MM.1S (cell line): ENCODE results near the gene MID1.

Source experiments
- DNase-seq: peaks from one replicate; pipeline ENCODE4 v3.0.0-alpha.2; 2015
- H2AFZ ChIP-seq: fragments of 300-600 bp; sonication (generic); 2 replicates; pipeline ENCODE4 v1.6.0; 2016; ENCODE audit warnings: antibody characterized with exemption, low read length
- H3F3A ChIP-seq: fragments of 300-600 bp; sonication (generic); 2 replicates; pipeline ENCODE4 v1.6.1; 2016; ENCODE audit warnings: mild to moderate bottlenecking, antibody characterized with exemption, low read length, moderate library complexity, mixed read lengths; ENCODE audit not compliant: insufficient read depth
- H3K27ac ChIP-seq: fragments of 300-600 bp; sonication (generic); 2 replicates; pipeline ENCODE4 v1.5.1; 2016; ENCODE audit warnings: mild to moderate bottlenecking, low read length
- H3K27me3 ChIP-seq: fragments of 300-600 bp; sonication (generic); replicated peaks from 2 replicates; pipeline ENCODE4 v1.6.0; 2016; ENCODE audit warnings: low read length; ENCODE audit not compliant: insufficient read depth
- H3K36me3 ChIP-seq: fragments of 300-600 bp; sonication (generic); replicated peaks from 2 replicates; pipeline ENCODE4 v1.6.1; 2016; ENCODE audit warnings: mild to moderate bottlenecking, low read length, mixed read lengths; ENCODE audit not compliant: insufficient read depth
- H3K4me1 ChIP-seq: fragments of 300-600 bp; sonication (generic); 2 replicates; pipeline ENCODE4 v1.6.1; 2016; ENCODE audit warnings: low read length, mixed read lengths
- H3K4me2 ChIP-seq: fragments of 300-600 bp; sonication (generic); 2 replicates; pipeline ENCODE4 v1.6.0; 2016; ENCODE audit warnings: low read depth, low read length
- H3K4me3 ChIP-seq: fragments of 300-600 bp; sonication (generic); 2 replicates; pipeline ENCODE4 v1.5.1; 2016; ENCODE audit warnings: low read length, mixed read lengths
- H3K79me2 ChIP-seq: fragments of 300-600 bp; sonication (generic); 2 replicates; pipeline ENCODE4 v1.6.1; 2016; ENCODE audit warnings: mixed run types, low read length, mixed read lengths
- H3K9ac ChIP-seq: fragments of 300-600 bp; sonication (generic); 2 replicates; pipeline ENCODE4 v1.6.1; 2016; ENCODE audit warnings: low read length, mixed read lengths
- H3K9me2 ChIP-seq: fragments of 300-600 bp; sonication (generic); replicated peaks from 2 replicates; pipeline ENCODE4 v1.6.1; 2016; ENCODE audit warnings: mild to moderate bottlenecking, low read length, mixed read lengths; ENCODE audit not compliant: insufficient read depth
- H3K9me3 ChIP-seq: fragments of 300-600 bp; sonication (generic); replicated peaks from 2 replicates; pipeline ENCODE4 v1.6.1; 2016; ENCODE audit warnings: mild to moderate bottlenecking, low read length, mixed read lengths; ENCODE audit not compliant: insufficient read depth
- H4K20me1 ChIP-seq: fragments of 300-600 bp; sonication (generic); 2 replicates; pipeline ENCODE4 v1.6.1; 2016; ENCODE audit warnings: mild to moderate bottlenecking, low read length, moderate library complexity, mixed read lengths; ENCODE audit not compliant: insufficient read depth
- EZH2 ChIP-seq: fragments of 300-600 bp; sonication (generic); optimal IDR thresholded peaks from 2 replicates; pipeline ENCODE3; 2017; ENCODE audit warnings: low read depth, mild to moderate bottlenecking, antibody characterized with exemption, low read length, mixed read lengths
- EZH2phosphoT487 ChIP-seq: fragments of 300-600 bp; sonication (generic); IDR thresholded peaks from 2 replicates; pipeline ENCODE4 v1.6.1; 2018; ENCODE audit warnings: antibody characterized with exemption, low read length
- TF ChIP-seq, protein P1 (sequence below): fragments of 300-600 bp; sonication (generic); IDR thresholded peaks from 2 replicates; pipeline ENCODE4 v1.5.1; 2016; ENCODE audit warnings: antibody characterized with exemption, low read length, mixed read lengths

The MID1 gene

DNA sequence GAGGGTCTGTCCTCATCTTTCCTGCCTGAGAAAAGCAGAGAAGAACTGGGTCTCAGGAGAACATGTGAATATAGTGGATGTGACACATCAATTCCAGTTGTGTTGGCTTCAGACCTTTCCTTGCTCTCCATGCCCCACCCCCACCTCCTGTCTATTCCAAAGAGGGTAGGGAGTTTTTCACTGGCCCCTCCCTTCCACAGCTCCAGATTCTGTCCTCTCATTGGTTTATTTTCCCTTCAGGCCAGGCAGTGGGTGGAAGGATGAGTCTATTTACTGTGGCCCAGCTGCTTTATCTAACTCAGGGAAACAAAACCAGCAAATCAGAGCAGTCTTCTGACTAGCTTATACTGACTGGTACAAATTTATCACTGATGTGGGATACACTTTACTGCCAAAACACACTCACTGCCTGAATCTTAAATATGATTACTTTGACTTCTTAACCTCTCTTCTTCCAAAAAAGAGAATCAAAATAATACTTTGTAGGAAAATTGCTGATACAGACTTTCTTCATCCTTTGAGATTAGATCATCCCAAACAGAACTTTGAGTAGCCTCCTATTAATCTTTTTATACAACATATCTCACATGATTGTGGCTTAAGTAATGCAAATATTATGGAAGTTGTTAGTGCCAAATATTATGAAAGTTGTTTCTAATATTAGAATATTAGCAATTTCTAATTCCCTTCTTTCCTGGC is 221.2 kb downstream of the MID1 start:
- H3K27ac ChIP-seq = no peak overlapping the region
- H3K27me3 ChIP-seq = no peaks in the 10 kb centered on the region
- H3K4me2 ChIP-seq = no peak overlapping the region
- H3K4me1 ChIP-seq = no peaks in the 10 kb centered on the region
- H2AFZ ChIP-seq = no peak overlapping the region
- no peaks in the 10 kb centered on the region for H3K9me3 ChIP-seq
- TF ChIP-seq, protein P1, sequence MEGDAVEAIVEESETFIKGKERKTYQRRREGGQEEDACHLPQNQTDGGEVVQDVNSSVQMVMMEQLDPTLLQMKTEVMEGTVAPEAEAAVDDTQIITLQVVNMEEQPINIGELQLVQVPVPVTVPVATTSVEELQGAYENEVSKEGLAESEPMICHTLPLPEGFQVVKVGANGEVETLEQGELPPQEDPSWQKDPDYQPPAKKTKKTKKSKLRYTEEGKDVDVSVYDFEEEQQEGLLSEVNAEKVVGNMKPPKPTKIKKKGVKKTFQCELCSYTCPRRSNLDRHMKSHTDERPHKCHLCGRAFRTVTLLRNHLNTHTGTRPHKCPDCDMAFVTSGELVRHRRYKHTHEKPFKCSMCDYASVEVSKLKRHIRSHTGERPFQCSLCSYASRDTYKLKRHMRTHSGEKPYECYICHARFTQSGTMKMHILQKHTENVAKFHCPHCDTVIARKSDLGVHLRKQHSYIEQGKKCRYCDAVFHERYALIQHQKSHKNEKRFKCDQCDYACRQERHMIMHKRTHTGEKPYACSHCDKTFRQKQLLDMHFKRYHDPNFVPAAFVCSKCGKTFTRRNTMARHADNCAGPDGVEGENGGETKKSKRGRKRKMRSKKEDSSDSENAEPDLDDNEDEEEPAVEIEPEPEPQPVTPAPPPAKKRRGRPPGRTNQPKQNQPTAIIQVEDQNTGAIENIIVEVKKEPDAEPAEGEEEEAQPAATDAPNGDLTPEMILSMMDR = no peak
- TF ChIP-seq EZH2phosphoT487 = no peak
- TF ChIP-seq EZH2 = no peak
- no peak for DNase-seq
- H3F3A ChIP-seq = no peaks in the 10 kb centered on the region
- no peaks in the 10 kb centered on the region for H3K9me2 ChIP-seq
- no peak overlapping the region for H3K4me3 ChIP-seq
- H3K79me2 ChIP-seq = no peaks in the 10 kb centered on the region
- no peaks in the 10 kb centered on the region for H3K36me3 ChIP-seq
- H3K9ac ChIP-seq = no peak overlapping the region
- no peaks in the 10 kb centered on the region for H4K20me1 ChIP-seq

DNA sequence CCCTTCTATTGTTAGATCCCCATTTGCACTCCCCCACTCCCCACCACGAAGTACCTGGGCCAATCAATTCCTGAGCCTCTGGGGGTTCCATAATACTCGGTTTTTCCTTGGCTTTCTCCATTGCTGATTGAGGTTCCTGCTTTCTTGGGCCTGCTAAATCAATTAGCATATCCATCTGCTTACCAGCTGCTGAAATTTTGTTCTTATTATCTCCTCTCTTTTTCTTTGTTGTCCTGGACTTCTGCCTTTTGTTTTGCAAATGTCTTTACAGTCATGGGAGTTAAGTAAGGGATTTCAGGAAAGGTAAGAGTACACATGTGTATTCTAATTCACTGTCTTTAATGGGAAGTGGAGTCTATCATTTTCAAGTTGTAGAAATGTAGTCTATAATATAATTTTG is 222.2 kb downstream of the MID1 start:
- no peak overlapping the region for H3K4me3 ChIP-seq

DNA sequence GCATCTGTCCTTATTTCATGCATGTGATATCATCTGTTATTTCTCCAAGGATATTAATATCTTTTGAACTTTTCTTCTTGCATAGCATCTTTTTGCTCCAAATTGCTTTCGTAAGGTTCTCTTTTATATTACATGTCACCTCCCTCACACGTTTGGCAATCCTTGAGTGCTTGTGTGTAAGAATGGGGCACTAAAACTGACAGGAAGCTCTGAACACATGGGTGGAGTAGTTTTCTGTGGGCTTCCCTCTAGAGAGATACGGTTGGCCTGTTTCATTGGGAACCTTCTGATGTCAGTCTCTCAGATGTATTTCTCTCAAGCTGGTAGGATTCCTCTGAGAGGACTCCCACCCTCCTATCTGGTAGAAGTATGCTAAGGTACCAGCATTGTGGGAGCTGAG is 223.0 kb downstream of the MID1 start:
- H3K4me2 ChIP-seq = no peak overlapping the region
- H3K4me1 ChIP-seq = no peaks in the 10 kb centered on the region
- H3F3A ChIP-seq = no peaks in the 10 kb centered on the region
- no peaks in the 10 kb centered on the region for H3K79me2 ChIP-seq
- no peak overlapping the region for H3K27ac ChIP-seq
- no peaks in the 10 kb centered on the region for H4K20me1 ChIP-seq
- H3K9ac ChIP-seq = no peak overlapping the region
- H2AFZ ChIP-seq = no peak overlapping the region
- DNase-seq = no peak
- no peak for TF ChIP-seq EZH2phosphoT487
- TF ChIP-seq EZH2 = no peak
- TF ChIP-seq, protein P1 = no peak
- H3K9me3 ChIP-seq = no peaks in the 10 kb centered on the region
- H3K36me3 ChIP-seq = no peaks in the 10 kb centered on the region
- H3K4me3 ChIP-seq = no peak overlapping the region
- no peaks in the 10 kb centered on the region for H3K27me3 ChIP-seq
- no peaks in the 10 kb centered on the region for H3K9me2 ChIP-seq

More for the DNA sequence above, 222.2 kb downstream of the MID1 start:
- TF ChIP-seq EZH2 (no peak), EZH2phosphoT487 (no peak)
- TF ChIP-seq, protein P1 = no peak
- no peaks in the 10 kb centered on the region for H3K4me1 ChIP-seq
- no peak overlapping the region for H3K27ac ChIP-seq
- no peak for DNase-seq
- no peaks in the 10 kb centered on the region for H3K9me2 ChIP-seq
- H3K27me3 ChIP-seq = no peaks in the 10 kb centered on the region
- no peak overlapping the region for H3K9ac ChIP-seq
- H3K36me3 ChIP-seq = no peaks in the 10 kb centered on the region
- no peak overlapping the region for H2AFZ ChIP-seq
- no peaks in the 10 kb centered on the region for H4K20me1 ChIP-seq
- no peaks in the 10 kb centered on the region for H3K9me3 ChIP-seq
- no peak overlapping the region for H3K4me2 ChIP-seq
- H3K79me2 ChIP-seq = no peaks in the 10 kb centered on the region
- H3F3A ChIP-seq = no peaks in the 10 kb centered on the region
